Prostate gland (tissue), 2 donors: ENCODE data around the gene EPHB2.

ENCODE experiments used
- CTCF ChIP-seq, 4 experiments: fragments of 200-600 bp in 2 of 4; fragments of 450-650 bp in 2 of 4; sonication (generic) in 2 of 4; IDR thresholded peaks; 1 replicate in 3 of 4; 2 replicates in 1 of 4; pipeline ENCODE4 v1.5.1; 2016 to 2019; ENCODE audit warnings: antibody characterized with exemption in 4 of 4, mild to moderate bottlenecking in 2 of 4, moderate library complexity in 2 of 4
- POLR2A ChIP-seq: fragments of 450-650 bp; IDR thresholded peaks from one replicate; pipeline ENCODE4 v1.6.1; 2016; ENCODE audit warnings: antibody characterized with exemption, mild to moderate bottlenecking
- POLR2AphosphoS5 ChIP-seq: sonication (generic); formaldehyde crosslinking; IDR thresholded peaks from one replicate; pipeline ENCODE4 v1.6.1; 2017; ENCODE audit warnings: antibody characterized with exemption

- TF ChIP-seq POLR2A (no peak), CTCF (IDR thresholded peaks at IDR 0.05) (no peak), POLR2AphosphoS5 (no peak)
Measured at GRCh38 chr1:22863766-22864165, 153.1 kb downstream of the EPHB2 start.
